HepG2 (cell line): Measurements from ENCODE around the gene MAP3K4. TPM values are rescaled to one million over a fixed set of nuclear protein-coding genes. Genes with fewer than 3 reads are reported as not detected.
A peak's percentile ranks its signal among the peaks of the same experiment; 100 is the strongest.

Experiments used
- CBX1 ChIP-seq: IDR thresholded peaks from one replicate; pipeline ENCODE4 v1.6.1; 2016; ENCODE audit warnings: antibody characterized with exemption, low read depth
- HNRNPLL ChIP-seq: fragments of 200-400 bp; formaldehyde crosslinking; IDR thresholded peaks from 2 replicates; pipeline ENCODE4 v1.6.1; 2017; ENCODE audit warnings: mild to moderate bottlenecking, low read depth, low read length; ENCODE audit not compliant: poor library complexity, severe bottlenecking
- HNRNPUL1 ChIP-seq: fragments of 200-400 bp; formaldehyde crosslinking; IDR thresholded peaks from 2 replicates; pipeline ENCODE4 v1.6.1; 2017; ENCODE audit warnings: low read depth, mild to moderate bottlenecking, low read length, moderate library complexity
- JUND ChIP-seq: sonication (generic); formaldehyde crosslinking; IDR thresholded peaks from 2 replicates; pipeline ENCODE4 v1.8.0; 2022; ENCODE audit warnings: mild to moderate bottlenecking, missing genetic modification reagents
- KLF11 ChIP-seq: IDR thresholded peaks from 2 replicates; pipeline ENCODE4 v1.6.1; 2016; ENCODE audit warnings: missing compliant biosample characterization
- NR3C1 ChIP-seq: sonication (generic); formaldehyde crosslinking; IDR thresholded peaks from 2 replicates; pipeline ENCODE4 v1.4.0; 2020; ENCODE audit warnings: missing genetic modification reagents
- RFX5 ChIP-seq: IDR thresholded peaks from 2 replicates; pipeline ENCODE4 v1.6.1; 2011; ENCODE audit warnings: low read depth, low read length, improper control_type of control experiment
- THYN1 ChIP-seq: sonication (generic); formaldehyde crosslinking; IDR thresholded peaks from 2 replicates; pipeline ENCODE4 v1.8.1; 2023; ENCODE audit warnings: low read depth, mild to moderate bottlenecking, moderate library complexity, missing genetic modification reagents, borderline replicate concordance
- ZC3H4 ChIP-seq: sonication (generic); formaldehyde crosslinking; IDR thresholded peaks from 2 replicates; pipeline ENCODE4 v1.4.0; 2020; ENCODE audit warnings: missing genetic modification reagents, borderline replicate concordance
- ZFP36L1 ChIP-seq: sonication (generic); formaldehyde crosslinking; IDR thresholded peaks from 2 replicates; pipeline ENCODE4 v1.8.0; 2022; ENCODE audit warnings: mild to moderate bottlenecking, missing genetic modification reagents, moderate library complexity
- ZMYM4 ChIP-seq: sonication (generic); formaldehyde crosslinking; IDR thresholded peaks from 2 replicates; pipeline ENCODE4 v1.8.1; 2023; ENCODE audit warnings: mild to moderate bottlenecking, missing genetic modification reagents
- ZNF567 ChIP-seq: sonication (generic); formaldehyde crosslinking; IDR thresholded peaks from 2 replicates; pipeline ENCODE4 v1.8.1; 2023; ENCODE audit warnings: mild to moderate bottlenecking, missing genetic modification reagents, borderline replicate concordance
- ZNF670 ChIP-seq: sonication (generic); formaldehyde crosslinking; IDR thresholded peaks from 2 replicates; pipeline ENCODE4 v1.8.0; 2022; ENCODE audit warnings: mild to moderate bottlenecking, missing genetic modification reagents, borderline replicate concordance
- ZNF792 ChIP-seq: IDR thresholded peaks from 2 replicates; pipeline ENCODE4 v1.6.1; 2016
- polyA plus RNA-seq, 8 experiments: library from polyadenylated mRNA; depleted of rRNA in 3 of 8; stranded (reverse) in 7 of 8; unstranded in 1 of 8; fragments of >200 nt; fragmentation: Illumina TruSeq in 4 of 8; extraction: Trizol in 4 of 8; gene quantifications; 2 replicates each; pipeline versions ENCODE4 v1.2.1 to v1.2.3, GENCODE V29; 2011 to 2016; ENCODE audit warnings: low read depth in 4 of 8, missing spikeins in 1 of 8, mixed read lengths in 1 of 8; ENCODE audit not compliant: insufficient read depth in 1 of 8
- total RNA-seq, 5 experiments: library from RNA; depleted of rRNA; stranded (reverse); fragments of >200 nt; fragmentation: Illumina TruSeq; extraction: Trizol; gene quantifications; 2 replicates each; pipeline ENCODE4 v1.2.3, GENCODE V29; 2016; ENCODE audit warnings: low read depth in 1 of 5
- TF ChIP-seq, protein P1 (sequence below): sonication (generic); formaldehyde crosslinking; IDR thresholded peaks from 2 replicates; pipeline ENCODE4 v1.8.1; 2023; ENCODE audit warnings: mild to moderate bottlenecking, inconsistent platforms, moderate library complexity, missing genetic modification reagents, borderline replicate concordance
- TF ChIP-seq, protein P2 (sequence below): sonication (generic); formaldehyde crosslinking; IDR thresholded peaks from 2 replicates; pipeline ENCODE4 v1.5.0; 2020; ENCODE audit warnings: mild to moderate bottlenecking, low read depth, missing genetic modification reagents, borderline replicate concordance
- TF ChIP-seq, protein P3 (sequence below): IDR thresholded peaks from 2 replicates; pipeline ENCODE4 v1.6.1; 2018; ENCODE audit warnings: missing genetic modification reagents
- TF ChIP-seq, protein P4 (sequence below): sonication (generic); formaldehyde crosslinking; IDR thresholded peaks from 2 replicates; pipeline ENCODE4 v1.4.0; 2020; ENCODE audit warnings: missing genetic modification reagents
- TF ChIP-seq, protein P5 (sequence below): sonication (generic); formaldehyde crosslinking; IDR thresholded peaks from 2 replicates; pipeline ENCODE4 v1.4.0; 2020; ENCODE audit warnings: missing genetic modification reagents
- TF ChIP-seq, protein P6 (sequence below): conservative IDR thresholded peaks from 2 replicates; pipeline ENCODE4 v1.6.1; 2018; ENCODE audit warnings: missing genetic modification reagents
- TF ChIP-seq, protein P7 (sequence below): sonication (generic); formaldehyde crosslinking; IDR thresholded peaks from 2 replicates; pipeline ENCODE4 v1.4.0; 2020; ENCODE audit warnings: missing genetic modification reagents

The MAP3K4 gene
- total and polyA plus RNA-seq, 2 of the 13 experiments (the other 11 are each of a cell fraction or from before 2014, with no cell fraction given) = 12.9 to 33.6 TPM

DNA sequence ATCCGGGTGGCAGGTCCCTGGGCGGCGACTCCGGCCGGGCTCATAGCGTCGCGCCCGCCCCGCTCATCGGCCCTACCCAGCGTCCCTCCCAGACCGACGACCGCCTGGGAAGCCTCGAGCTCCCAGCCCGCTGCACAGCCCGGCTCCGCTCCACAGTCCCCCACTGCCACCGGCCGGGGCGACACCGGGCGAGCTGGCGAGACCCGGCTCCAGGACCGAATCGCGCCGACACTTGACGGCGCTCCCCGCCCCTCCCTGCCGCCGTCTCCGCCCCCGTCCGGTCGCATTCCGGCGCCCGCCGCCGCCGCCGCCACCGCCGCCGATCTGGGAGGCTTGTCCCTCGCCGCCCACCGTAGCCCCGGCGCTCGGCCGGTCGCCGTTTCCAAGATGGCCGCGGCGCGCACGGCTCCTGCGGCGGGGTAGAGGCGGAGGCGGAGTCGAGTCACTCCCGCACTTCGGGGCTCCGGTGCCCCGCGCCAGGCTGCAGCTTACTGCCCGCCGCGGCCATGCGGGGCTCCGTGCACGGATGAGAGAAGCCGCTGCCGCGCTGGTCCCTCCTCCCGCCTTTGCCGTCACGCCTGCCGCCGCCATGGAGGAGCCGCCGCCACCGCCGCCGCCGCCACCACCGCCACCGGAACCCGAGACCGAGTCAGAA is at the start of gene MAP3K4 (continued):
- TF ChIP-seq, protein P1, sequence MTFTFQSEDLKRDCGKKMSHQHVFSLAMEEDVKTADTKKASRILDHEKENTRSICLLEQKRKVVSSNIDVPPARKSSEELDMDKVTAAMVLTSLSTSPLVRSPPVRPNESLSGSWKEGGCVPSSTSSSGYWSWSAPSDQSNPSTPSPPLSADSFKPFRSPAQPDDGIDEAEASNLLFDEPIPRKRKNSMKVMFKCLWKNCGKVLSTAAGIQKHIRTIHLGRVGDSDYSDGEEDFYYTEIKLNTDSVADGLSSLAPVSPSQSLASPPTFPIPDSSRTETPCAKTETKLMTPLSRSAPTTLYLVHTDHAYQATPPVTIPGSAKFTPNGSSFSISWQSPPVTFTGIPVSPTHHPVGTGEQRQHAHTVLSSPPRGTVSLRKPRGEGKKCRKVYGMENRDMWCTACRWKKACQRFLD = no peak; the same call in 1 of the 2 replicates
- TF ChIP-seq, protein P2, sequence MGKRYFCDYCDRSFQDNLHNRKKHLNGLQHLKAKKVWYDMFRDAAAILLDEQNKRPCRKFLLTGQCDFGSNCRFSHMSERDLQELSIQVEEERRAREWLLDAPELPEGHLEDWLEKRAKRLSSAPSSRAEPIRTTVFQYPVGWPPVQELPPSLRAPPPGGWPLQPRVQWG (CRISPR knock-in tag) = no peak; the same call in 1 of the 2 replicates
- TF ChIP-seq JUND (no peak), ZMYM4 (CRISPR knock-in tag) (peak; percentile 92), ZC3H4 (CRISPR knock-in tag) (no peak), RFX5 (no peak), HNRNPLL (peak; percentile 74), THYN1 (CRISPR knock-in tag) (no peak), CBX1 (no peak), NR3C1 (CRISPR knock-in tag) (no peak), ZNF792 (CRISPR knock-in tag) (no peak; the same call in 1 of the 2 replicates), KLF11 (CRISPR knock-in tag) (no peak), HNRNPUL1 (no peak), ZFP36L1 (CRISPR knock-in tag) (no peak; the same call in none of the 2 replicates), ZNF670 (CRISPR knock-in tag) (peak; percentile 24; the same call in 1 of the 2 replicates), ZNF567 (CRISPR knock-in tag) (no peak)
- TF ChIP-seq, protein P3, sequence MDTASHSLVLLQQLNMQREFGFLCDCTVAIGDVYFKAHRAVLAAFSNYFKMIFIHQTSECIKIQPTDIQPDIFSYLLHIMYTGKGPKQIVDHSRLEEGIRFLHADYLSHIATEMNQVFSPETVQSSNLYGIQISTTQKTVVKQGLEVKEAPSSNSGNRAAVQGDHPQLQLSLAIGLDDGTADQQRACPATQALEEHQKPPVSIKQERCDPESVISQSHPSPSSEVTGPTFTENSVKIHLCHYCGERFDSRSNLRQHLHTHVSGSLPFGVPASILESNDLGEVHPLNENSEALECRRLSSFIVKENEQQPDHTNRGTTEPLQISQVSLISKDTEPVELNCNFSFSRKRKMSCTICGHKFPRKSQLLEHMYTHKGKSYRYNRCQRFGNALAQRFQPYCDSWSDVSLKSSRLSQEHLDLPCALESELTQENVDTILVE (CRISPR knock-in tag) = peak; percentile 99
- TF ChIP-seq, protein P4, sequence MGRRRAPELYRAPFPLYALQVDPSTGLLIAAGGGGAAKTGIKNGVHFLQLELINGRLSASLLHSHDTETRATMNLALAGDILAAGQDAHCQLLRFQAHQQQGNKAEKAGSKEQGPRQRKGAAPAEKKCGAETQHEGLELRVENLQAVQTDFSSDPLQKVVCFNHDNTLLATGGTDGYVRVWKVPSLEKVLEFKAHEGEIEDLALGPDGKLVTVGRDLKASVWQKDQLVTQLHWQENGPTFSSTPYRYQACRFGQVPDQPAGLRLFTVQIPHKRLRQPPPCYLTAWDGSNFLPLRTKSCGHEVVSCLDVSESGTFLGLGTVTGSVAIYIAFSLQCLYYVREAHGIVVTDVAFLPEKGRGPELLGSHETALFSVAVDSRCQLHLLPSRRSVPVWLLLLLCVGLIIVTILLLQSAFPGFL = no peak
- TF ChIP-seq, protein P5, sequence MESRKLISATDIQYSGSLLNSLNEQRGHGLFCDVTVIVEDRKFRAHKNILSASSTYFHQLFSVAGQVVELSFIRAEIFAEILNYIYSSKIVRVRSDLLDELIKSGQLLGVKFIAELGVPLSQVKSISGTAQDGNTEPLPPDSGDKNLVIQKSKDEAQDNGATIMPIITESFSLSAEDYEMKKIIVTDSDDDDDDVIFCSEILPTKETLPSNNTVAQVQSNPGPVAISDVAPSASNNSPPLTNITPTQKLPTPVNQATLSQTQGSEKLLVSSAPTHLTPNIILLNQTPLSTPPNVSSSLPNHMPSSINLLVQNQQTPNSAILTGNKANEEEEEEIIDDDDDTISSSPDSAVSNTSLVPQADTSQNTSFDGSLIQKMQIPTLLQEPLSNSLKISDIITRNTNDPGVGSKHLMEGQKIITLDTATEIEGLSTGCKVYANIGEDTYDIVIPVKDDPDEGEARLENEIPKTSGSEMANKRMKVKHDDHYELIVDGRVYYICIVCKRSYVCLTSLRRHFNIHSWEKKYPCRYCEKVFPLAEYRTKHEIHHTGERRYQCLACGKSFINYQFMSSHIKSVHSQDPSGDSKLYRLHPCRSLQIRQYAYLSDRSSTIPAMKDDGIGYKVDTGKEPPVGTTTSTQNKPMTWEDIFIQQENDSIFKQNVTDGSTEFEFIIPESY = no peak
- TF ChIP-seq, protein P6, sequence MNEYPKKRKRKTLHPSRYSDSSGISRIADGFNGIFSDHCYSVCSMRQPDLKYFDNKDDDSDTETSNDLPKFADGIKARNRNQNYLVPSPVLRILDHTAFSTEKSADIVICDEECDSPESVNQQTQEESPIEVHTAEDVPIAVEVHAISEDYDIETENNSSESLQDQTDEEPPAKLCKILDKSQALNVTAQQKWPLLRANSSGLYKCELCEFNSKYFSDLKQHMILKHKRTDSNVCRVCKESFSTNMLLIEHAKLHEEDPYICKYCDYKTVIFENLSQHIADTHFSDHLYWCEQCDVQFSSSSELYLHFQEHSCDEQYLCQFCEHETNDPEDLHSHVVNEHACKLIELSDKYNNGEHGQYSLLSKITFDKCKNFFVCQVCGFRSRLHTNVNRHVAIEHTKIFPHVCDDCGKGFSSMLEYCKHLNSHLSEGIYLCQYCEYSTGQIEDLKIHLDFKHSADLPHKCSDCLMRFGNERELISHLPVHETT (CRISPR knock-in tag) = peak; percentile 99
- TF ChIP-seq, protein P7, sequence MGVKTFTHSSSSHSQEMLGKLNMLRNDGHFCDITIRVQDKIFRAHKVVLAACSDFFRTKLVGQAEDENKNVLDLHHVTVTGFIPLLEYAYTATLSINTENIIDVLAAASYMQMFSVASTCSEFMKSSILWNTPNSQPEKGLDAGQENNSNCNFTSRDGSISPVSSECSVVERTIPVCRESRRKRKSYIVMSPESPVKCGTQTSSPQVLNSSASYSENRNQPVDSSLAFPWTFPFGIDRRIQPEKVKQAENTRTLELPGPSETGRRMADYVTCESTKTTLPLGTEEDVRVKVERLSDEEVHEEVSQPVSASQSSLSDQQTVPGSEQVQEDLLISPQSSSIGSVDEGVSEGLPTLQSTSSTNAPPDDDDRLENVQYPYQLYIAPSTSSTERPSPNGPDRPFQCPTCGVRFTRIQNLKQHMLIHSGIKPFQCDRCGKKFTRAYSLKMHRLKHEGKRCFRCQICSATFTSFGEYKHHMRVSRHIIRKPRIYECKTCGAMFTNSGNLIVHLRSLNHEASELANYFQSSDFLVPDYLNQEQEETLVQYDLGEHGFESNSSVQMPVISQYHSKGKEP (CRISPR knock-in tag) = no peak
